WTC11 (cell line): ENCODE results near the gene NSMF. TPM values are rescaled to one million over a fixed set of nuclear protein-coding genes. Genes with fewer than 3 reads are reported as not detected.

Experiments used
- ATAC-seq: fragments of 200-7000 bp; cut with Tn5 transposase; 2 replicates; pipeline ENCODE4 v1.10.0; 2021; ENCODE audit warnings: mild to moderate bottlenecking, moderate library complexity
- CTCF ChIA-PET: fragments of 300-600 bp; sonication (Branson Sonifier 250); formaldehyde crosslinking; loops from one replicate; lab custom pipeline; 2021; ENCODE audit warnings: antibody characterized with exemption; lab: Charles Lee
- POLR2A ChIA-PET: fragments of 350-600 bp; sonication (Branson Sonifier 250); formaldehyde crosslinking; loops from one replicate; lab custom pipeline; 2021; ENCODE audit warnings: antibody characterized with exemption; lab: Charles Lee
- DNase-seq: peaks from one replicate; pipeline ENCODE4 v3.0.0; 2021; ENCODE audit warnings: low spot score
- H3K27ac Mint-ChIP-seq: 2 replicates; pipeline ENCODE4 v1.8.0; 2021; ENCODE audit warnings: mixed read lengths
- H3K27me3 Mint-ChIP-seq: 2 replicates; pipeline ENCODE4 v1.8.0; 2021; ENCODE audit warnings: low read depth, mild to moderate bottlenecking, moderate library complexity, mixed read lengths
- H3K36me3 Mint-ChIP-seq: 2 replicates; pipeline ENCODE4 v1.8.0; 2021; ENCODE audit warnings: mixed read lengths
- H3K4me1 Mint-ChIP-seq: 2 replicates; pipeline ENCODE4 v1.8.0; 2022; ENCODE audit warnings: mixed read lengths
- H3K4me3 Mint-ChIP-seq: 2 replicates; pipeline ENCODE4 v1.8.0; 2021; ENCODE audit warnings: mild to moderate bottlenecking, moderate library complexity, mixed read lengths
- H3K9me3 Mint-ChIP-seq: 2 replicates; pipeline ENCODE4 v1.8.0; 2021; ENCODE audit warnings: mixed read lengths
- CREB1 ChIP-seq: sonication (generic); formaldehyde crosslinking; IDR thresholded peaks from 2 replicates; pipeline ENCODE4 v1.8.0; 2023; ENCODE audit warnings: mild to moderate bottlenecking, missing genetic modification reagents
- ESRRA ChIP-seq: sonication (generic); formaldehyde crosslinking; IDR thresholded peaks from 2 replicates; pipeline ENCODE4 v1.8.1; 2022; ENCODE audit warnings: mild to moderate bottlenecking, missing genetic modification reagents, borderline replicate concordance
- FOXJ3 ChIP-seq: sonication (generic); formaldehyde crosslinking; IDR thresholded peaks from 2 replicates; pipeline ENCODE4 v1.9.0; 2021; ENCODE audit warnings: missing genetic modification reagents, mild to moderate bottlenecking, borderline replicate concordance
- FOXK1 ChIP-seq: sonication (generic); formaldehyde crosslinking; IDR thresholded peaks from 2 replicates; pipeline ENCODE4 v1.8.0; 2022; ENCODE audit warnings: mild to moderate bottlenecking, moderate library complexity, missing genetic modification reagents
- GTF2I ChIP-seq: fragments of 250-450 bp; sonication (Bioruptor Pico); conservative IDR thresholded peaks from 2 replicates; pipeline ENCODE4 v1.4.0; 2021; ENCODE audit warnings: mild to moderate bottlenecking
- OVOL2 ChIP-seq: fragments of 250-450 bp; sonication (Bioruptor Pico); IDR thresholded peaks from 2 replicates; pipeline ENCODE4 v1.9.0; 2021; ENCODE audit warnings: mild to moderate bottlenecking, borderline replicate concordance
- RORB ChIP-seq: fragments of 250-450 bp; sonication (Bioruptor Pico); IDR thresholded peaks from 2 replicates; pipeline ENCODE4 v1.9.0; 2021; ENCODE audit warnings: mild to moderate bottlenecking
- SOX15 ChIP-seq: fragments of 250-450 bp; sonication (Bioruptor Pico); IDR thresholded peaks from 2 replicates; pipeline ENCODE4 v1.9.0; 2021; ENCODE audit warnings: mild to moderate bottlenecking
- ZNF121 ChIP-seq: sonication (generic); formaldehyde crosslinking; IDR thresholded peaks from 2 replicates; pipeline ENCODE4 v1.8.0; 2023; ENCODE audit warnings: missing genetic modification reagents
- ZNF138 ChIP-seq: sonication (generic); formaldehyde crosslinking; conservative IDR thresholded peaks from 2 replicates; pipeline ENCODE4 v1.8.1; 2022; ENCODE audit warnings: mild to moderate bottlenecking, moderate library complexity, missing genetic modification reagents
- ZNF219 ChIP-seq: sonication (generic); formaldehyde crosslinking; IDR thresholded peaks from 2 replicates; pipeline ENCODE4 v1.8.0; 2023; ENCODE audit warnings: missing genetic modification reagents, mild to moderate bottlenecking, borderline replicate concordance
- ZNF416 ChIP-seq: fragments of 250-450 bp; sonication (Bioruptor Pico); IDR thresholded peaks from 2 replicates; pipeline ENCODE4 v1.9.0; 2021; ENCODE audit warnings: mild to moderate bottlenecking, inconsistent platforms
- total RNA-seq: library from RNA; stranded (reverse); gene quantifications from 3 replicates; pipeline ENCODE4 v1.2.3, GENCODE V29; 2021
- TF ChIP-seq, protein P1 (sequence below): fragments of 250-450 bp; sonication (Bioruptor Pico); IDR thresholded peaks from 2 replicates; pipeline ENCODE4 v1.9.0; 2021; ENCODE audit warnings: mild to moderate bottlenecking
- TF ChIP-seq, protein P2 (sequence below): sonication (generic); formaldehyde crosslinking; IDR thresholded peaks from 2 replicates; pipeline ENCODE4 v1.8.1; 2022; ENCODE audit warnings: mild to moderate bottlenecking, missing genetic modification reagents, moderate library complexity, borderline replicate concordance
- TF ChIP-seq, protein P3 (sequence below): sonication (generic); formaldehyde crosslinking; IDR thresholded peaks from 2 replicates; pipeline ENCODE4 v1.8.1; 2022; ENCODE audit warnings: missing genetic modification reagents, borderline replicate concordance
- TF ChIP-seq, protein P4 (sequence below): sonication (generic); formaldehyde crosslinking; IDR thresholded peaks from 2 replicates; pipeline ENCODE4 v1.8.0; 2022; ENCODE audit warnings: mild to moderate bottlenecking, missing genetic modification reagents
- TF ChIP-seq, protein P5 (sequence below): fragments of 250-450 bp; sonication (Bioruptor Pico); IDR thresholded peaks from 2 replicates; pipeline ENCODE4 v1.8.0; 2021; ENCODE audit warnings: mild to moderate bottlenecking
- TF ChIP-seq, protein P6 (sequence below): sonication (generic); formaldehyde crosslinking; IDR thresholded peaks from 2 replicates; pipeline ENCODE4 v1.8.1; 2023; ENCODE audit warnings: mild to moderate bottlenecking, missing genetic modification reagents

Gene NSMF
- total RNA-seq, 1 experiment from 2014 or later = 61.9 TPM

DNA sequence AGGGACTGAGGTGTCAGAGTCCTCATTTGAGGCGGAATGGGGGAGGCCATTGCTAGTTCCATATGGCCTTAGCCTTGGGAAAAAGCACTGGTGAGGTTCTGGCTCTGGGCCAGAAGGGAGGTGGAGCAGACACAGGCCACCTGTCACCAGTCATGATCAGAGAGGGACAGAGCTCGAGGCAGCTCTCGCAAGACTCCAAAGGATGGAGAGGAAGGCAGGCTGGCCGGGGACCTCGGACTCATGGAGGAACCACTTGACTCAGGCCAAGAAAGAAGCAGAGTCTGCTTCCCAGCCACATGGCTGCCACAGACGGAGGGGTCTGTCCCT lies 29.2 kb upstream of the NSMF start:
- H3K9me3 Mint-ChIP-seq = peaks cover 3% of the 10 kb centered on the region; the same call in 1 of the 2 replicates
- H3K36me3 Mint-ChIP-seq = no peaks in the 10 kb centered on the region
- no peaks in the 10 kb centered on the region for H3K27me3 Mint-ChIP-seq
- TF ChIP-seq OVOL2 (CRISPR knock-in tag) (no peak), CREB1 (no peak), GTF2I (CRISPR knock-in tag) (no peak), ZNF121 (no peak), FOXK1 (CRISPR knock-in tag) (no peak), ZNF219 (CRISPR knock-in tag) (no peak), SOX15 (CRISPR knock-in tag) (no peak), RORB (CRISPR knock-in tag) (no peak), FOXJ3 (CRISPR knock-in tag) (no peak), ZNF416 (CRISPR knock-in tag) (no peak), ESRRA (CRISPR knock-in tag) (no peak), ZNF138 (CRISPR knock-in tag) (no peak)
- TF ChIP-seq, protein P1, sequence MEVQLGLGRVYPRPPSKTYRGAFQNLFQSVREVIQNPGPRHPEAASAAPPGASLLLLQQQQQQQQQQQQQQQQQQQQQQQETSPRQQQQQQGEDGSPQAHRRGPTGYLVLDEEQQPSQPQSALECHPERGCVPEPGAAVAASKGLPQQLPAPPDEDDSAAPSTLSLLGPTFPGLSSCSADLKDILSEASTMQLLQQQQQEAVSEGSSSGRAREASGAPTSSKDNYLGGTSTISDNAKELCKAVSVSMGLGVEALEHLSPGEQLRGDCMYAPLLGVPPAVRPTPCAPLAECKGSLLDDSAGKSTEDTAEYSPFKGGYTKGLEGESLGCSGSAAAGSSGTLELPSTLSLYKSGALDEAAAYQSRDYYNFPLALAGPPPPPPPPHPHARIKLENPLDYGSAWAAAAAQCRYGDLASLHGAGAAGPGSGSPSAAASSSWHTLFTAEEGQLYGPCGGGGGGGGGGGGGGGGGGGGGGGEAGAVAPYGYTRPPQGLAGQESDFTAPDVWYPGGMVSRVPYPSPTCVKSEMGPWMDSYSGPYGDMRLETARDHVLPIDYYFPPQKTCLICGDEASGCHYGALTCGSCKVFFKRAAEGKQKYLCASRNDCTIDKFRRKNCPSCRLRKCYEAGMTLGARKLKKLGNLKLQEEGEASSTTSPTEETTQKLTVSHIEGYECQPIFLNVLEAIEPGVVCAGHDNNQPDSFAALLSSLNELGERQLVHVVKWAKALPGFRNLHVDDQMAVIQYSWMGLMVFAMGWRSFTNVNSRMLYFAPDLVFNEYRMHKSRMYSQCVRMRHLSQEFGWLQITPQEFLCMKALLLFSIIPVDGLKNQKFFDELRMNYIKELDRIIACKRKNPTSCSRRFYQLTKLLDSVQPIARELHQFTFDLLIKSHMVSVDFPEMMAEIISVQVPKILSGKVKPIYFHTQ (CRISPR knock-in tag) = no peak
- TF ChIP-seq, protein P2, sequence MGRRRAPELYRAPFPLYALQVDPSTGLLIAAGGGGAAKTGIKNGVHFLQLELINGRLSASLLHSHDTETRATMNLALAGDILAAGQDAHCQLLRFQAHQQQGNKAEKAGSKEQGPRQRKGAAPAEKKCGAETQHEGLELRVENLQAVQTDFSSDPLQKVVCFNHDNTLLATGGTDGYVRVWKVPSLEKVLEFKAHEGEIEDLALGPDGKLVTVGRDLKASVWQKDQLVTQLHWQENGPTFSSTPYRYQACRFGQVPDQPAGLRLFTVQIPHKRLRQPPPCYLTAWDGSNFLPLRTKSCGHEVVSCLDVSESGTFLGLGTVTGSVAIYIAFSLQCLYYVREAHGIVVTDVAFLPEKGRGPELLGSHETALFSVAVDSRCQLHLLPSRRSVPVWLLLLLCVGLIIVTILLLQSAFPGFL (CRISPR knock-in tag) = no peak
- TF ChIP-seq, protein P3, sequence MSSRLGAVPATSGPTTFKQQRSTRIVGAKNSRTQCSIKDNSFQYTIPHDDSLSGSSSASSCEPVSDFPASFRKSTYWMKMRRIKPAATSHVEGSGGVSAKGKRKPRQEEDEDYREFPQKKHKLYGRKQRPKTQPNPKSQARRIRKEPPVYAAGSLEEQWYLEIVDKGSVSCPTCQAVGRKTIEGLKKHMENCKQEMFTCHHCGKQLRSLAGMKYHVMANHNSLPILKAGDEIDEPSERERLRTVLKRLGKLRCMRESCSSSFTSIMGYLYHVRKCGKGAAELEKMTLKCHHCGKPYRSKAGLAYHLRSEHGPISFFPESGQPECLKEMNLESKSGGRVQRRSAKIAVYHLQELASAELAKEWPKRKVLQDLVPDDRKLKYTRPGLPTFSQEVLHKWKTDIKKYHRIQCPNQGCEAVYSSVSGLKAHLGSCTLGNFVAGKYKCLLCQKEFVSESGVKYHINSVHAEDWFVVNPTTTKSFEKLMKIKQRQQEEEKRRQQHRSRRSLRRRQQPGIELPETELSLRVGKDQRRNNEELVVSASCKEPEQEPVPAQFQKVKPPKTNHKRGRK (CRISPR knock-in tag) = no peak
- TF ChIP-seq, protein P4, sequence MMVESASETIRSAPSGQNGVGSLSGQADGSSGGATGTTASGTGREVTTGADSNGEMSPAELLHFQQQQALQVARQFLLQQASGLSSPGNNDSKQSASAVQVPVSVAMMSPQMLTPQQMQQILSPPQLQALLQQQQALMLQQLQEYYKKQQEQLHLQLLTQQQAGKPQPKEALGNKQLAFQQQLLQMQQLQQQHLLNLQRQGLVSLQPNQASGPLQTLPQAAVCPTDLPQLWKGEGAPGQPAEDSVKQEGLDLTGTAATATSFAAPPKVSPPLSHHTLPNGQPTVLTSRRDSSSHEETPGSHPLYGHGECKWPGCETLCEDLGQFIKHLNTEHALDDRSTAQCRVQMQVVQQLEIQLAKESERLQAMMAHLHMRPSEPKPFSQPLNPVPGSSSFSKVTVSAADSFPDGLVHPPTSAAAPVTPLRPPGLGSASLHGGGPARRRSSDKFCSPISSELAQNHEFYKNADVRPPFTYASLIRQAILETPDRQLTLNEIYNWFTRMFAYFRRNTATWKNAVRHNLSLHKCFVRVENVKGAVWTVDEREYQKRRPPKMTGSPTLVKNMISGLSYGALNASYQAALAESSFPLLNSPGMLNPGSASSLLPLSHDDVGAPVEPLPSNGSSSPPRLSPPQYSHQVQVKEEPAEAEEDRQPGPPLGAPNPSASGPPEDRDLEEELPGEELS = no peak
- TF ChIP-seq, protein P5, sequence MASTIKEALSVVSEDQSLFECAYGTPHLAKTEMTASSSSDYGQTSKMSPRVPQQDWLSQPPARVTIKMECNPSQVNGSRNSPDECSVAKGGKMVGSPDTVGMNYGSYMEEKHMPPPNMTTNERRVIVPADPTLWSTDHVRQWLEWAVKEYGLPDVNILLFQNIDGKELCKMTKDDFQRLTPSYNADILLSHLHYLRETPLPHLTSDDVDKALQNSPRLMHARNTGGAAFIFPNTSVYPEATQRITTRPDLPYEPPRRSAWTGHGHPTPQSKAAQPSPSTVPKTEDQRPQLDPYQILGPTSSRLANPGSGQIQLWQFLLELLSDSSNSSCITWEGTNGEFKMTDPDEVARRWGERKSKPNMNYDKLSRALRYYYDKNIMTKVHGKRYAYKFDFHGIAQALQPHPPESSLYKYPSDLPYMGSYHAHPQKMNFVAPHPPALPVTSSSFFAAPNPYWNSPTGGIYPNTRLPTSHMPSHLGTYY (CRISPR knock-in tag) = no peak
- TF ChIP-seq, protein P6, sequence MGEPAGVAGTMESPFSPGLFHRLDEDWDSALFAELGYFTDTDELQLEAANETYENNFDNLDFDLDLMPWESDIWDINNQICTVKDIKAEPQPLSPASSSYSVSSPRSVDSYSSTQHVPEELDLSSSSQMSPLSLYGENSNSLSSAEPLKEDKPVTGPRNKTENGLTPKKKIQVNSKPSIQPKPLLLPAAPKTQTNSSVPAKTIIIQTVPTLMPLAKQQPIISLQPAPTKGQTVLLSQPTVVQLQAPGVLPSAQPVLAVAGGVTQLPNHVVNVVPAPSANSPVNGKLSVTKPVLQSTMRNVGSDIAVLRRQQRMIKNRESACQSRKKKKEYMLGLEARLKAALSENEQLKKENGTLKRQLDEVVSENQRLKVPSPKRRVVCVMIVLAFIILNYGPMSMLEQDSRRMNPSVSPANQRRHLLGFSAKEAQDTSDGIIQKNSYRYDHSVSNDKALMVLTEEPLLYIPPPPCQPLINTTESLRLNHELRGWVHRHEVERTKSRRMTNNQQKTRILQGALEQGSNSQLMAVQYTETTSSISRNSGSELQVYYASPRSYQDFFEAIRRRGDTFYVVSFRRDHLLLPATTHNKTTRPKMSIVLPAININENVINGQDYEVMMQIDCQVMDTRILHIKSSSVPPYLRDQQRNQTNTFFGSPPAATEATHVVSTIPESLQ (CRISPR knock-in tag) = no peak
- no peaks in the 10 kb centered on the region for H3K4me1 Mint-ChIP-seq
- H3K4me3 Mint-ChIP-seq = no peak overlapping the region
- H3K27ac Mint-ChIP-seq = 0 out of 2 replicates have a peak overlapping the region, but pooled peaks have one; percentile 60
- ATAC-seq (no peak), DNase-seq (no peak)
- CTCF ChIA-PET = interaction anchor here (1.8 kb wide), 1 partner anchor 202 kb away, joined by 3 read pairs; no protein-coding TSS in a partner anchor
- POLR2A ChIA-PET = no interaction called here
